Mesendoderm (in vitro differentiated cells): ENCODE measurements around the gene TMEM14C. TPM values are rescaled to one million over a fixed set of nuclear protein-coding genes. Genes with fewer than 3 reads are reported as not detected.

Experiments
- DNase-seq: peaks from one replicate; pipeline ENCODE4 v3.0.0; 2013
- H2AK5ac ChIP-seq: 2 replicates; pipeline ENCODE4 v1.6.1; 2013; ENCODE audit warnings: low read length, inconsistent platforms
- H2BK120ac ChIP-seq: 2 replicates; pipeline ENCODE4 v1.6.1; 2013; ENCODE audit warnings: low read depth, mild to moderate bottlenecking, low read length, moderate library complexity, mixed read lengths
- H2BK15ac ChIP-seq: replicated peaks from 2 replicates; pipeline ENCODE4 v1.6.1; 2013; ENCODE audit warnings: low read depth, mild to moderate bottlenecking, moderate library complexity
- H2BK5ac ChIP-seq: 2 replicates; pipeline ENCODE4 v1.6.1; 2013; ENCODE audit warnings: low read length, inconsistent platforms
- H3K18ac ChIP-seq: 2 replicates; pipeline ENCODE4 v1.6.1; 2013; ENCODE audit warnings: mild to moderate bottlenecking, low read length, mixed read lengths
- H3K23ac ChIP-seq: one replicate; pipeline ENCODE4 v1.6.1; 2013; ENCODE audit warnings: low read length
- H3K27ac ChIP-seq: 2 replicates; pipeline ENCODE4 v1.5.1; 2013; ENCODE audit warnings: low read depth, mild to moderate bottlenecking, inconsistent platforms, low read length, moderate library complexity
- H3K27me3 ChIP-seq: 2 replicates; pipeline ENCODE4 v1.6.1; 2013; ENCODE audit warnings: low read length, control low read depth, mild to moderate bottlenecking, inconsistent platforms; ENCODE audit not compliant: insufficient read depth, poor library complexity
- H3K36me3 ChIP-seq: 2 replicates; pipeline ENCODE4 v1.6.1; 2013; ENCODE audit warnings: low read length, inconsistent platforms; ENCODE audit not compliant: control insufficient read depth, insufficient read depth
- H3K4ac ChIP-seq: one replicate; pipeline ENCODE4 v1.6.1; 2013; ENCODE audit warnings: low read depth, mild to moderate bottlenecking, low read length, moderate library complexity
- H3K4me1 ChIP-seq: 2 replicates; pipeline ENCODE4 v1.6.1; 2013; ENCODE audit warnings: low read depth, low read length, inconsistent platforms; ENCODE audit not compliant: control insufficient read depth
- H3K4me2 ChIP-seq: 2 replicates; pipeline ENCODE4 v1.6.1; 2013; ENCODE audit warnings: low read length
- H3K4me3 ChIP-seq: 2 replicates; pipeline ENCODE4 v1.5.1; 2013; ENCODE audit warnings: mild to moderate bottlenecking, low read length
- H3K56ac ChIP-seq: one replicate; pipeline ENCODE4 v1.6.1; 2013; ENCODE audit warnings: low read length
- H3K79me1 ChIP-seq: 2 replicates; pipeline ENCODE4 v1.6.1; 2013; ENCODE audit warnings: low read length, inconsistent platforms
- H3K79me2 ChIP-seq: 2 replicates; pipeline ENCODE4 v1.6.1; 2013; ENCODE audit warnings: mild to moderate bottlenecking, low read length; ENCODE audit not compliant: control insufficient read depth, insufficient read depth
- H3K9ac ChIP-seq: 2 replicates; pipeline ENCODE4 v1.6.1; 2013; ENCODE audit warnings: low read length, inconsistent platforms
- H4K5ac ChIP-seq: one replicate; pipeline ENCODE4 v1.6.1; 2013; ENCODE audit warnings: low read length
- H4K8ac ChIP-seq: one replicate; pipeline ENCODE4 v1.6.1; 2013; ENCODE audit warnings: low read depth, mild to moderate bottlenecking, control low read depth, low read length, moderate library complexity
- WGBS: extraction: QIAGEN DNeasy Blood & Tissue Kit; methylation state at CpG from one replicate; pipeline ENCODE4 v1.1.7; 2013; ENCODE audit warnings: low lambda C conversion rate, missing lambda C conversion rate; ENCODE audit not compliant: insufficient coverage; ENCODE audit errors: extremely low coverage; 5-methylcytosine and 5-hydroxymethylcytosine counted together
- small RNA-seq: library from polyadenylated mRNA; stranded (forward); fragments of <200 nt; extraction: miRNeasy Mini kit (QIAGEN cat#:217004); gene quantifications from one replicate; pipeline ENCODE3, GENCODE V24; 2013; ENCODE audit not compliant: insufficient read depth

The TMEM14C gene

GRCh38 chr6:10778230-10778629, 55.4 kb downstream of the TMEM14C start:
- Histone ChIP-seq H3K4me3 (no peak overlapping the region), H2AK5ac (no peak overlapping the region), H2BK120ac (no peak overlapping the region), H3K4me2 (no peak overlapping the region), H3K36me3 (no peaks in the 10 kb centered on the region), H2BK5ac (no peak overlapping the region), H3K27me3 (no peaks in the 10 kb centered on the region), H2BK15ac (no peak overlapping the region), H3K79me1 (no peaks in the 10 kb centered on the region), H3K27ac (no peak overlapping the region), H3K4ac (no peak overlapping the region), H3K4me1 (no peaks in the 10 kb centered on the region), H3K56ac (no peak overlapping the region), H4K5ac (no peak overlapping the region), H3K79me2 (no peaks in the 10 kb centered on the region), H3K23ac (no peak overlapping the region), H3K18ac (no peak overlapping the region), H4K8ac (no peak overlapping the region), H3K9ac (no peak overlapping the region)
- no CpG with 5 or more reads among the region's 3 CpGs for WGBS
- no peak for DNase-seq

- Histone ChIP-seq H3K4ac (no peak overlapping the region), H3K27ac (no peak overlapping the region), H3K18ac (no peak overlapping the region), H4K8ac (no peak overlapping the region), H3K4me1 (no peaks in the 10 kb centered on the region), H2AK5ac (no peak overlapping the region), H3K36me3 (no peaks in the 10 kb centered on the region), H4K5ac (no peak overlapping the region), H3K4me3 (no peak overlapping the region), H3K79me1 (no peaks in the 10 kb centered on the region), H3K79me2 (no peaks in the 10 kb centered on the region), H2BK15ac (no peak overlapping the region), H3K4me2 (no peak overlapping the region), H3K9ac (no peak overlapping the region), H2BK120ac (no peak overlapping the region), H3K27me3 (no peaks in the 10 kb centered on the region), H3K23ac (no peak overlapping the region), H2BK5ac (no peak overlapping the region), H3K56ac (no peak overlapping the region)
- no CpG with 5 or more reads among the region's 8 CpGs for WGBS
- DNase-seq = no peak
Measured at GRCh38 chr6:10779076-10779475, 56.2 kb downstream of the TMEM14C start.

Small RNA genes lying within 50 kb of the gene (small RNA-seq; reads per million reads assigned to genes)
- gene RF00019 (not detected), gene RNA5SP203 (0.72 reads per million)
